WTC11 (cell line): ENCODE results near the gene BMPR2. TPM values are rescaled to one million over a fixed set of nuclear protein-coding genes. Genes with fewer than 3 reads are reported as not detected.

Experiments used
- ATAC-seq: fragments of 200-7000 bp; cut with Tn5 transposase; 2 replicates; pipeline ENCODE4 v1.10.0; 2021; ENCODE audit warnings: mild to moderate bottlenecking, moderate library complexity
- CTCF ChIA-PET: fragments of 300-600 bp; sonication (Branson Sonifier 250); formaldehyde crosslinking; loops from one replicate; lab custom pipeline; 2021; ENCODE audit warnings: antibody characterized with exemption; lab: Charles Lee
- POLR2A ChIA-PET: fragments of 350-600 bp; sonication (Branson Sonifier 250); formaldehyde crosslinking; loops from one replicate; lab custom pipeline; 2021; ENCODE audit warnings: antibody characterized with exemption; lab: Charles Lee
- DNase-seq: peaks from one replicate; pipeline ENCODE4 v3.0.0; 2021; ENCODE audit warnings: low spot score
- H3K27ac Mint-ChIP-seq: 2 replicates; pipeline ENCODE4 v1.8.0; 2021; ENCODE audit warnings: mixed read lengths
- H3K27me3 Mint-ChIP-seq: 2 replicates; pipeline ENCODE4 v1.8.0; 2021; ENCODE audit warnings: low read depth, mild to moderate bottlenecking, moderate library complexity, mixed read lengths
- H3K36me3 Mint-ChIP-seq: 2 replicates; pipeline ENCODE4 v1.8.0; 2021; ENCODE audit warnings: mixed read lengths
- H3K4me1 Mint-ChIP-seq: 2 replicates; pipeline ENCODE4 v1.8.0; 2022; ENCODE audit warnings: mixed read lengths
- H3K4me3 Mint-ChIP-seq: 2 replicates; pipeline ENCODE4 v1.8.0; 2021; ENCODE audit warnings: mild to moderate bottlenecking, moderate library complexity, mixed read lengths
- H3K9me3 Mint-ChIP-seq: 2 replicates; pipeline ENCODE4 v1.8.0; 2021; ENCODE audit warnings: mixed read lengths
- ELF4 ChIP-seq: sonication (generic); formaldehyde crosslinking; IDR thresholded peaks from 2 replicates; pipeline ENCODE4 v1.8.1; 2022; ENCODE audit warnings: low read depth, mild to moderate bottlenecking, moderate library complexity, missing genetic modification reagents
- GABPB1 ChIP-seq: sonication (generic); formaldehyde crosslinking; IDR thresholded peaks from 2 replicates; pipeline ENCODE4 v1.8.1; 2023; ENCODE audit warnings: mild to moderate bottlenecking, missing genetic modification reagents
- JAZF1 ChIP-seq: fragments of 250-450 bp; sonication (Bioruptor Pico); IDR thresholded peaks from 2 replicates; pipeline ENCODE4 v1.9.0; 2021; ENCODE audit warnings: moderate library complexity, mild to moderate bottlenecking, inconsistent platforms
- NR3C1 ChIP-seq: sonication (generic); formaldehyde crosslinking; conservative IDR thresholded peaks from 2 replicates; pipeline ENCODE4 v1.8.1; 2023; ENCODE audit warnings: low read depth, mild to moderate bottlenecking, missing genetic modification reagents
- TEAD1 ChIP-seq: sonication (generic); formaldehyde crosslinking; IDR thresholded peaks from 2 replicates; pipeline ENCODE4 v1.8.0; 2022; ENCODE audit warnings: mild to moderate bottlenecking, missing genetic modification reagents
- ZBTB43 ChIP-seq: sonication (generic); formaldehyde crosslinking; IDR thresholded peaks from 2 replicates; pipeline ENCODE4 v1.8.1; 2023; ENCODE audit warnings: mild to moderate bottlenecking, missing genetic modification reagents
- ZNF232 ChIP-seq: sonication (generic); formaldehyde crosslinking; IDR thresholded peaks from 2 replicates; pipeline ENCODE4 v1.8.0; 2022; ENCODE audit warnings: mild to moderate bottlenecking, missing genetic modification reagents
- ZNF317 ChIP-seq: sonication (generic); formaldehyde crosslinking; IDR thresholded peaks from 2 replicates; pipeline ENCODE4 v1.8.1; 2023; ENCODE audit warnings: low read depth, mild to moderate bottlenecking, moderate library complexity, missing genetic modification reagents, borderline replicate concordance
- total RNA-seq: library from RNA; stranded (reverse); gene quantifications from 3 replicates; pipeline ENCODE4 v1.2.3, GENCODE V29; 2021

The BMPR2 gene
- total RNA-seq, 1 experiment from 2014 or later, result 22.1 TPM

GRCh38 chr2:202613479-202613878 is 237.4 kb downstream of the BMPR2 start:
- no peaks in the 10 kb centered on the region; the same call in 1 of the 2 replicates for H3K4me1 Mint-ChIP-seq
- ChIA-PET CTCF (interaction anchor here (0.7 to 0.9 kb wide), 2 partner anchors 25 to 579 kb away, joined by 3 to 4 read pairs; no protein-coding TSS in a partner anchor), POLR2A (no interaction called here)
- H3K27me3 Mint-ChIP-seq, result no peaks in the 10 kb centered on the region
- no peak overlapping the region for H3K4me3 Mint-ChIP-seq
- H3K36me3 Mint-ChIP-seq, result no peaks in the 10 kb centered on the region
- no peak overlapping the region for H3K27ac Mint-ChIP-seq
- DNase-seq (no peak), ATAC-seq (no peak)
- no peaks in the 10 kb centered on the region for H3K9me3 Mint-ChIP-seq
- TF ChIP-seq ZNF317, result no peak
- no peak for TF ChIP-seq ZBTB43 (CRISPR knock-in tag)
- no peak for TF ChIP-seq TEAD1
- TF ChIP-seq JAZF1 (CRISPR knock-in tag), result no peak
- no peak for TF ChIP-seq ELF4 (CRISPR knock-in tag)
- TF ChIP-seq ZNF232 (CRISPR knock-in tag), result no peak
- TF ChIP-seq GABPB1 (CRISPR knock-in tag), result no peak
- no peak for TF ChIP-seq NR3C1 (CRISPR knock-in tag)

Other genes starting within 250 kb of the BMPR2 start
- 172 to 181 TPM (median 172 TPM) in 3 replicates for gene SUMO1, start 137.7 kb upstream of the BMPR2 start, total RNA-seq
- gene NOP58, start 110.6 kb upstream of the BMPR2 start, total RNA-seq, result 124 to 136 TPM (median 129 TPM) in 3 replicates